ENCODE results near the gene PPIE. TPM values are rescaled to one million over a fixed set of nuclear protein-coding genes. Genes with fewer than 3 reads are reported as not detected.
"Not testable (repeated sequence)": the region's sequence is repeated elsewhere in the genome, so short reads cannot be mapped to it uniquely, and the experiment has no call there.

PPIE gene
- total RNA-seq, 3 donors from 2014 or later (not counting 1 experiment from before 2014, with no cell fraction given), result 44.3 to 62.8 (median 59.8) TPM

- Histone ChIP-seq H3K4me3 (ENCODE audit: low read length) (no peak overlapping the region), H3K36me3 (ENCODE audit: control insufficient read depth, insufficient read depth, low read length) (peaks cover 17% of the 10 kb centered on the region), H3K9me3 (ENCODE audit: control insufficient read depth, insufficient read depth, low read length) (no peaks in the 10 kb centered on the region), H3K4me1 (ENCODE audit: control insufficient read depth, insufficient read depth, low read length) (no peaks in the 10 kb centered on the region), H3K27me3 (ENCODE audit: control insufficient read depth, insufficient read depth, low read length) (no peaks in the 10 kb centered on the region), H3K27ac (ENCODE audit: low read length) (no peak overlapping the region)
- Mint-ChIP-seq H3K4me1 (no peaks in the 10 kb centered on the region), H3K36me3 (no peaks in the 10 kb centered on the region), H3K4me3 (no peak overlapping the region), H3K27ac (peak overlapping the region in 1 of 2 donors; percentile 11), H3K9me3 (no peaks in the 10 kb centered on the region), H3K27me3 (ENCODE audit: low read depth in 2 of 2) (no peaks in the 10 kb centered on the region)
- 94% methylated on average over 14 of the region's 16 CpGs for WGBS (ENCODE audit: insufficient coverage)
- DNase-seq (no peak), ATAC-seq (no peak)
- intact Hi-C loops (cut with micrococcal nuclease), result no loop called here
- TF ChIP-seq, protein P1, sequence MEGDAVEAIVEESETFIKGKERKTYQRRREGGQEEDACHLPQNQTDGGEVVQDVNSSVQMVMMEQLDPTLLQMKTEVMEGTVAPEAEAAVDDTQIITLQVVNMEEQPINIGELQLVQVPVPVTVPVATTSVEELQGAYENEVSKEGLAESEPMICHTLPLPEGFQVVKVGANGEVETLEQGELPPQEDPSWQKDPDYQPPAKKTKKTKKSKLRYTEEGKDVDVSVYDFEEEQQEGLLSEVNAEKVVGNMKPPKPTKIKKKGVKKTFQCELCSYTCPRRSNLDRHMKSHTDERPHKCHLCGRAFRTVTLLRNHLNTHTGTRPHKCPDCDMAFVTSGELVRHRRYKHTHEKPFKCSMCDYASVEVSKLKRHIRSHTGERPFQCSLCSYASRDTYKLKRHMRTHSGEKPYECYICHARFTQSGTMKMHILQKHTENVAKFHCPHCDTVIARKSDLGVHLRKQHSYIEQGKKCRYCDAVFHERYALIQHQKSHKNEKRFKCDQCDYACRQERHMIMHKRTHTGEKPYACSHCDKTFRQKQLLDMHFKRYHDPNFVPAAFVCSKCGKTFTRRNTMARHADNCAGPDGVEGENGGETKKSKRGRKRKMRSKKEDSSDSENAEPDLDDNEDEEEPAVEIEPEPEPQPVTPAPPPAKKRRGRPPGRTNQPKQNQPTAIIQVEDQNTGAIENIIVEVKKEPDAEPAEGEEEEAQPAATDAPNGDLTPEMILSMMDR (IDR thresholded peaks at IDR 0.05), result no peak
Measured at GRCh38 chr1:39761557-39762260, 23.0 kb downstream of the PPIE start.

GRCh38 chr1:39762550-39763540 lies 24.2 kb downstream of the PPIE start:
- H3K4me1 Mint-ChIP-seq, result no peaks in the 10 kb centered on the region
- H3K4me3 Mint-ChIP-seq, result no peak overlapping the region
- Histone ChIP-seq H3K4me1 (ENCODE audit: control insufficient read depth, insufficient read depth, low read length) (no peaks in the 10 kb centered on the region), H3K36me3 (ENCODE audit: control insufficient read depth, insufficient read depth, low read length) (peaks cover 10% of the 10 kb centered on the region), H3K27ac (ENCODE audit: low read length) (no peak overlapping the region), H3K9me3 (ENCODE audit: control insufficient read depth, insufficient read depth, low read length) (no peaks in the 10 kb centered on the region), H3K27me3 (ENCODE audit: control insufficient read depth, insufficient read depth, low read length) (no peaks in the 10 kb centered on the region), H3K4me3 (ENCODE audit: low read length) (no peak overlapping the region)
- intact Hi-C loops (cut with micrococcal nuclease), result no loop called here
- ATAC-seq (no peak), DNase-seq (no peak)
- 96% methylated on average over 29 of the region's 30 CpGs for WGBS (ENCODE audit: insufficient coverage)
- no peak overlapping the region for H3K27ac Mint-ChIP-seq
- TF ChIP-seq, protein P1 (IDR thresholded peaks at IDR 0.05), result no peak
- no peaks in the 10 kb centered on the region for H3K27me3 Mint-ChIP-seq (ENCODE audit: low read depth in 2 of 2)
- no peaks in the 10 kb centered on the region for H3K36me3 Mint-ChIP-seq
- H3K9me3 Mint-ChIP-seq, result no peaks in the 10 kb centered on the region

DNA sequence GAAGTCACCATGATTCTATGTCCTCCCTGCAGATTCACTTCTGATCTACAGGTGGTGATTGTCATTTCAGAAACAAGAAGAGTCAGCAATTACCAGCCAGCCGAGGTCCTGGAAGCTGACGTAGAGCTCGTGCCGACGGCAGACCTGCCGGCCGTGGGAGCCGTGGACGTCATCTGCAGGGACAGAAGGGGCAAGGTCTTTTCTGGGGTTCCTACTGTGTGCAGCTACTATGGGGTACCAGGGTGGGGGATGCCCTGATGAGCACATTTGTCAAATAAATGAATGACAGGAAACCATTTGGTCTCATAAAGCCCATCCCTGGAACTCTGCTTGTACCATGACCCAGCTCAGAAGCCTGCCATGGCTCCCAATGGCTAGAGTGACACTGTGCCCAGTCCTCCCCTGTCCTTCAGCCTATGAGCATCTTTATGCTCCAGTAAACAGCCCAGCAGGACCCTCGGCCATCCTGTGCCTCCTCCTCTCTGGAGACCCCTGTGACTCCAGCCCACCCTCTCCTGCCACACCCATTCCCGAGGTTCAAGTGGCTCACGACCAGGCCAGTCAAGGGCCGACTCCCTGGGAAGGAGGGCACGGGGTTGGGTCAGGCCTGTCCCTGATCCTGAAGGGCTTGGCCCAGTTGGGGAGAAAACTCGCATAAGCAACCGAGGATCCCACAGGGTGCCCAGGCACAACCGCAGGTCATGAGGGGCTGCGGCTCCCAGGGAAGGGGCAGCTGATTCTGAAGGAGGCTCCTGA lies 25.1 kb downstream of the PPIE start:
- DNase-seq; H3K4me1 Mint-ChIP-seq; H3K36me3 ChIP-seq (ENCODE audit: control insufficient read depth, insufficient read depth, low read length); H3K36me3 Mint-ChIP-seq; H3K27ac Mint-ChIP-seq; ATAC-seq; H3K27me3 ChIP-seq (ENCODE audit: control insufficient read depth, insufficient read depth, low read length); H3K4me3 Mint-ChIP-seq; H3K9me3 Mint-ChIP-seq; H3K9me3 ChIP-seq (ENCODE audit: control insufficient read depth, insufficient read depth, low read length); H3K4me1 ChIP-seq (ENCODE audit: control insufficient read depth, insufficient read depth, low read length); H3K27ac ChIP-seq (ENCODE audit: low read length); H3K4me3 ChIP-seq (ENCODE audit: low read length); intact Hi-C loops (cut with micrococcal nuclease); H3K27me3 Mint-ChIP-seq (ENCODE audit: low read depth in 2 of 2): not testable (repeated sequence)
- WGBS (ENCODE audit: insufficient coverage), result 94% methylated on average over 13 of the region's 18 CpGs

GRCh38 chr1:39764512-39764911 lies 25.8 kb downstream of the PPIE start:
- H3K9me3 Mint-ChIP-seq; H3K27ac Mint-ChIP-seq; H3K9me3 ChIP-seq (ENCODE audit: control insufficient read depth, insufficient read depth, low read length); H3K4me1 Mint-ChIP-seq; intact Hi-C loops (cut with micrococcal nuclease); H3K27me3 Mint-ChIP-seq (ENCODE audit: low read depth in 2 of 2); H3K4me1 ChIP-seq (ENCODE audit: control insufficient read depth, insufficient read depth, low read length); H3K4me3 Mint-ChIP-seq; DNase-seq; H3K27ac ChIP-seq (ENCODE audit: low read length); H3K36me3 ChIP-seq (ENCODE audit: control insufficient read depth, insufficient read depth, low read length); ATAC-seq; H3K4me3 ChIP-seq (ENCODE audit: low read length); H3K36me3 Mint-ChIP-seq; H3K27me3 ChIP-seq (ENCODE audit: control insufficient read depth, insufficient read depth, low read length): not testable (repeated sequence)
- WGBS (ENCODE audit: insufficient coverage), result 95% methylated on average over 7 of the region's 19 CpGs

- H3K27me3 ChIP-seq (ENCODE audit: control insufficient read depth, insufficient read depth, low read length); H3K27ac ChIP-seq (ENCODE audit: low read length); H3K9me3 Mint-ChIP-seq; H3K27ac Mint-ChIP-seq; H3K4me3 ChIP-seq (ENCODE audit: low read length); H3K4me1 ChIP-seq (ENCODE audit: control insufficient read depth, insufficient read depth, low read length); H3K9me3 ChIP-seq (ENCODE audit: control insufficient read depth, insufficient read depth, low read length); H3K27me3 Mint-ChIP-seq (ENCODE audit: low read depth in 2 of 2); H3K4me3 Mint-ChIP-seq; ATAC-seq; DNase-seq; H3K36me3 ChIP-seq (ENCODE audit: control insufficient read depth, insufficient read depth, low read length); H3K36me3 Mint-ChIP-seq; H3K4me1 Mint-ChIP-seq; intact Hi-C loops (cut with micrococcal nuclease): not testable (repeated sequence)
- 88% methylated on average over 1 of the region's 5 CpGs for WGBS (ENCODE audit: insufficient coverage)
Measured at GRCh38 chr1:39766466-39766865, 27.8 kb downstream of the PPIE start.

- H3K27me3 Mint-ChIP-seq (ENCODE audit: low read depth in 2 of 2); H3K36me3 ChIP-seq (ENCODE audit: control insufficient read depth, insufficient read depth, low read length); H3K36me3 Mint-ChIP-seq; H3K4me1 ChIP-seq (ENCODE audit: control insufficient read depth, insufficient read depth, low read length); H3K27ac Mint-ChIP-seq; H3K4me3 Mint-ChIP-seq; H3K27ac ChIP-seq (ENCODE audit: low read length); H3K4me3 ChIP-seq (ENCODE audit: low read length); H3K27me3 ChIP-seq (ENCODE audit: control insufficient read depth, insufficient read depth, low read length); intact Hi-C loops (cut with micrococcal nuclease); H3K4me1 Mint-ChIP-seq; DNase-seq; ATAC-seq; H3K9me3 ChIP-seq (ENCODE audit: control insufficient read depth, insufficient read depth, low read length); H3K9me3 Mint-ChIP-seq: not testable (repeated sequence)
- 83% methylated on average over 7 of the region's 19 CpGs for WGBS (ENCODE audit: insufficient coverage)
Measured at GRCh38 chr1:39769502-39769901, 30.8 kb downstream of the PPIE start.

Measured in natural killer cell (primary cell).